Ammon's horn (tissue), 1 donor: ENCODE results near the gene NSDHL.

Experiments
- DNase-seq: peaks from one replicate; pipeline ENCODE4 v3.0.0-alpha.2; 2016; ENCODE audit warnings: low spot score

Gene NSDHL

GRCh38 chrX:152844256-152844655 lies 13.4 kb downstream of the NSDHL start:
- no peak for DNase-seq

GRCh38 chrX:152845618-152846240 lies 14.9 kb downstream of the NSDHL start:
- DNase-seq, result no peak

GRCh38 chrX:152847281-152847680 lies 16.4 kb downstream of the NSDHL start:
- no peak for DNase-seq

- peak; percentile 53 for DNase-seq
Observed at GRCh38 chrX:152850465-152850864, 19.6 kb downstream of the NSDHL start.

- no peak for DNase-seq
Observed at GRCh38 chrX:152853986-152854385, 23.1 kb downstream of the NSDHL start.

GRCh38 chrX:152861116-152861515 lies 30.3 kb downstream of the NSDHL start:
- no peak for DNase-seq

- DNase-seq, result no peak
Observed at GRCh38 chrX:152861826-152862225, 31.0 kb downstream of the NSDHL start.

GRCh38 chrX:152865232-152865920 lies 34.5 kb downstream of the NSDHL start:
- no peak for DNase-seq

- no peak for DNase-seq
Observed at GRCh38 chrX:152866386-152866785, 35.5 kb downstream of the NSDHL start.

- DNase-seq, result no peak
Observed at GRCh38 chrX:152869972-152870371, 39.1 kb downstream of the NSDHL start.

GRCh38 chrX:152871260-152871659 lies 40.4 kb downstream of the NSDHL start:
- no peak for DNase-seq

- DNase-seq, result no peak
Observed at GRCh38 chrX:152872522-152872921, 41.7 kb downstream of the NSDHL start.

- DNase-seq, result no peak
Observed at GRCh38 chrX:152873361-152873760, 42.5 kb downstream of the NSDHL start.

GRCh38 chrX:152876931-152877840 lies 46.3 kb downstream of the NSDHL start:
- no peak for DNase-seq

GRCh38 chrX:152878976-152879755 lies 48.3 kb downstream of the NSDHL start:
- DNase-seq, result peak; percentile 10

GRCh38 chrX:152881289-152881688 lies 50.4 kb downstream of the NSDHL start:
- no peak for DNase-seq

- no peak for DNase-seq
Observed at GRCh38 chrX:152884171-152884570, 53.3 kb downstream of the NSDHL start.

- no peak for DNase-seq
Observed at GRCh38 chrX:152886716-152887115, 55.9 kb downstream of the NSDHL start.

- DNase-seq, result no peak
Observed at GRCh38 chrX:152892499-152892898, 61.6 kb downstream of the NSDHL start.

GRCh38 chrX:152892999-152893891 lies 62.4 kb downstream of the NSDHL start:
- no peak for DNase-seq
